Lower leg skin (tissue), 4 donors: ENCODE data around the gene ZMYND8. TPM values are rescaled to one million over a fixed set of nuclear protein-coding genes. Genes with fewer than 3 reads are reported as not detected.

ENCODE experiments used
- DNase-seq, 2 donors: peaks; one replicate each; pipeline ENCODE4 v3.0.0-alpha.2; 2019; ENCODE audit warnings: low spot score in 2 of 2
- H3K4me3 ChIP-seq: fragments of 200-600 bp; sonication (generic); 2 replicates; pipeline ENCODE4 v1.5.1; 2017; ENCODE audit warnings: mild to moderate bottlenecking, low read depth; ENCODE audit not compliant: poor library complexity, severe bottlenecking
- POLR2A ChIP-seq, 2 donors: fragments of 450-650 bp; IDR thresholded peaks; one replicate each; pipeline ENCODE4 v1.6.1; 2016 to 2017; ENCODE audit warnings: antibody characterized with exemption in 2 of 2, mild to moderate bottlenecking in 1 of 2, moderate library complexity in 1 of 2
- WGBS, 2 donors: methylation state at CpG; one replicate each; pipeline ENCODE4 v1.1.5; 2018; 5-methylcytosine and 5-hydroxymethylcytosine counted together
- intact Hi-C: fragments of 100-400 bp; cut with DNase I; formaldehyde crosslinking; loops from one replicate; pipeline ENCODE4 v1.15.0; 2023; ENCODE audit warnings: low total_unique reads
- total RNA-seq, 4 donors: library from RNA; depleted of rRNA; stranded (reverse); fragments of >200 nt; gene quantifications; one replicate each; pipeline ENCODE4 v1.1.0, GENCODE V29; 2016
- TF ChIP-seq, protein P1 (sequence below), 3 donors: fragments of 450-650 bp; IDR thresholded peaks; one replicate each; pipeline ENCODE4 v1.5.1; 2016; ENCODE audit warnings: antibody characterized with exemption in 3 of 3, mild to moderate bottlenecking in 3 of 3, moderate library complexity in 2 of 3

ZMYND8 gene
- total RNA-seq, 4 donors from 2014 or later = 42.2 to 79.0 (median 65.4) TPM

DNA sequence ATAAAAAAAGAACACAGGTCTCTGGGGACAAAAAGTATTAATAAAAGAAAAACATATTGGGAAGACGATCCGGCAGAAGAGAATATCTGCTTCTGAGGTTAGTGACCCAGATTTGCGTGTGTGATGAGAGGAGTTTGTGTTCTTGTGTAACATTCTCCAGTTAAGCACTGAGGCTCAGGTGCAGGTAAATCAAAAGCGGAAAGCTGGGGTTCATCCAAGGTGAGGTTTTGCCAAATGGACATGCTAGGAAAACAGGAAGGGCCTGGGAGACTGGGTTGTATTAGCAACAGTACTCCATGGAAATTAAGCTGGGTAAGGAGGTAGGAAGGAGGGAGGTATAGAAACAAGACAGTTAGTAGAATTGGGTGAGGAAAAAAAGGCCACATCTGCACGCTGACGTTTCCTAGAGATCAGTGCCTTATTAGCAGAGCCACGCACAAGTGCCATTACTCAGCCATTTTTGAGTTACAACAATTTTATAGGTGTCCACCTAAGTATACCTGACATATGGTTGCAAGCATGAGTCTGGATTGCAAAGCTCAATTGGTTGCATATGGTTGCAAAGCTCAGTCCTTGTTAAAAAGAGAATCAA is 139.6 kb downstream of the ZMYND8 start:
- TF ChIP-seq, protein P1, sequence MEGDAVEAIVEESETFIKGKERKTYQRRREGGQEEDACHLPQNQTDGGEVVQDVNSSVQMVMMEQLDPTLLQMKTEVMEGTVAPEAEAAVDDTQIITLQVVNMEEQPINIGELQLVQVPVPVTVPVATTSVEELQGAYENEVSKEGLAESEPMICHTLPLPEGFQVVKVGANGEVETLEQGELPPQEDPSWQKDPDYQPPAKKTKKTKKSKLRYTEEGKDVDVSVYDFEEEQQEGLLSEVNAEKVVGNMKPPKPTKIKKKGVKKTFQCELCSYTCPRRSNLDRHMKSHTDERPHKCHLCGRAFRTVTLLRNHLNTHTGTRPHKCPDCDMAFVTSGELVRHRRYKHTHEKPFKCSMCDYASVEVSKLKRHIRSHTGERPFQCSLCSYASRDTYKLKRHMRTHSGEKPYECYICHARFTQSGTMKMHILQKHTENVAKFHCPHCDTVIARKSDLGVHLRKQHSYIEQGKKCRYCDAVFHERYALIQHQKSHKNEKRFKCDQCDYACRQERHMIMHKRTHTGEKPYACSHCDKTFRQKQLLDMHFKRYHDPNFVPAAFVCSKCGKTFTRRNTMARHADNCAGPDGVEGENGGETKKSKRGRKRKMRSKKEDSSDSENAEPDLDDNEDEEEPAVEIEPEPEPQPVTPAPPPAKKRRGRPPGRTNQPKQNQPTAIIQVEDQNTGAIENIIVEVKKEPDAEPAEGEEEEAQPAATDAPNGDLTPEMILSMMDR (IDR thresholded peaks at IDR 0.05) = no peak
- TF ChIP-seq POLR2A (IDR thresholded peaks at IDR 0.05) = no peak
- no peak overlapping the region for H3K4me3 ChIP-seq
- no peak for DNase-seq
- WGBS, 2 donors = 82% methylated on average over 7 of the region's 7 CpGs
- intact Hi-C loops = no loop called here

DNA sequence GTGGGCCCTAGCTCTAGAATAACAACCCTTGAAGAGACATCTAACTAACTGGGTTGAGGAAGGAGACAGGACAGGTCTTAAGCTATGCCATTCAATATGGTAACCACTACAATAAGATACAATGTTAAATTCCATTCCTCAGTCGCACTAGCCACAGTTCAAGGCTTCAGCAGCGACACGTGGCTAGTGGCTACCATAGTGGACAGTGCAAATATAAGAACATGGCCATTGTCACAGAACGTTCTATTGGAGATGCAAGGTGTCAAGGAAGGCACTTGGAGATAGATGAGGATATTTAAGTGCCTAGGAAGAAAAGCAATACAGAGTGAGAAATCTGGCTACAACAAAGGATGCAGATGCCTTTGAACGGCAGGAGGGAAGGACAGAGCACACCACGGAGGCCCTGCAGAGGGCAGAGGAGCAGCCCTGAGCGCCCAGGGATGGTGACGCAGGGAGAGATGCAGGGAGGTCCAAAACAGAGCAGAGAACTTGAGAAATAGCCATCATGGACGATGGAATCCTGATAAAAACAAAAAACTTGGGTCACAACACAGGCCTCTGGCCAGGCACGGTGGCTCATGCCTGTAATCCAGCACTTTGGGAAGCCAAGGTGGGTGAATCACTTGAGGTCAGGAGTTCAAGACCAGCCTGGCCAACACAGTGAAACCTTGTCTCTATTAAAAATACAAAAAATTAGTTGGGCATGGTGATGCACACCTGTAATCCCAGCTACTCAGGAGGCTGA is 140.7 kb downstream of the ZMYND8 start:
- intact Hi-C loops = no loop called here
- H3K4me3 ChIP-seq = no peak overlapping the region
- 90 to 94% methylated on average over 10 of the region's 10 CpGs for WGBS, 2 donors
- no peak for DNase-seq
- no peak for TF ChIP-seq POLR2A (IDR thresholded peaks at IDR 0.05)
- TF ChIP-seq, protein P1 (IDR thresholded peaks at IDR 0.05) = no peak

DNA sequence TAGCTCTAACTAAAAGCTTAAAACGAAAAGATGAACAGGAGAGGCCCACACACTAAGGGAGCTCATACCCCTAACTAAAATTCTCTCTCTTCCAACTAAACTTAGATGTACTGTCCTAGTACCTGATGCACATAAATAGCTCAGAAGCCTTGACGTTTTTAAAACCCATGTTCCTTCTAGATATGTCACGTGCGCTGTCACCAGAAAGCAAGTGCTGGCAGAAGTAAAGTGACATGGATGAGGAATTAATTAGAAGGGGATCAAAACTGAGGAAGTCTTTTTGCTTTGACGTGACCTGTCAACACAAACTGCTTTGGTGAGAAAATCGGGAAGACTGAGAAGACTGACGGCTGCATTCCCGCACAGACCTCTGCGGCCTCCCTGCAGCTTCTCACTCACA is 142.5 kb downstream of the ZMYND8 start:
- no peak for DNase-seq
- no peak overlapping the region for H3K4me3 ChIP-seq
- 94 to 95% methylated on average over 9 of the region's 9 CpGs for WGBS, 2 donors
- intact Hi-C loops = no loop called here
- TF ChIP-seq POLR2A (IDR thresholded peaks at IDR 0.05) = no peak
- TF ChIP-seq, protein P1 (IDR thresholded peaks at IDR 0.05) = no peak

GRCh38 chr20:47212606-47213207 is 143.8 kb downstream of the ZMYND8 start:
- WGBS, 2 donors = 91 to 92% methylated on average over 9 of the region's 9 CpGs
- intact Hi-C loops = no loop called here
- TF ChIP-seq POLR2A (IDR thresholded peaks at IDR 0.05) = no peak
- TF ChIP-seq, protein P1 (IDR thresholded peaks at IDR 0.05) = no peak
- DNase-seq = no peak
- H3K4me3 ChIP-seq = no peak overlapping the region

- 94 to 96% methylated on average over 7 of the region's 7 CpGs for WGBS, 2 donors
- H3K4me3 ChIP-seq = no peak overlapping the region
- DNase-seq = no peak
- intact Hi-C loops = no loop called here
- TF ChIP-seq, protein P1 (IDR thresholded peaks at IDR 0.05) = no peak
- TF ChIP-seq POLR2A (IDR thresholded peaks at IDR 0.05) = no peak
These were observed 145.5 kb downstream of the ZMYND8 start for GRCh38 chr20:47211036-47211435.
